Tibial nerve (tissue), 3 donors: ENCODE results near the gene CCDC122.

Source experiments
- CTCF ChIP-seq, 5 experiments: fragments of 200-600 bp in 3 of 5; fragments of 450-650 bp in 2 of 5; sonication (generic) in 3 of 5; IDR thresholded peaks; one replicate each; pipeline ENCODE4 v1.5.1; 2016 to 2019; ENCODE audit warnings: antibody characterized with exemption in 5 of 5, mild to moderate bottlenecking in 3 of 5, moderate library complexity in 2 of 5
- POLR2A ChIP-seq, 2 donors: fragments of 450-650 bp; IDR thresholded peaks; one replicate each; pipeline ENCODE4 v1.6.1; 2017; ENCODE audit warnings: antibody characterized with exemption in 2 of 2, mild to moderate bottlenecking in 2 of 2, moderate library complexity in 2 of 2

DNA sequence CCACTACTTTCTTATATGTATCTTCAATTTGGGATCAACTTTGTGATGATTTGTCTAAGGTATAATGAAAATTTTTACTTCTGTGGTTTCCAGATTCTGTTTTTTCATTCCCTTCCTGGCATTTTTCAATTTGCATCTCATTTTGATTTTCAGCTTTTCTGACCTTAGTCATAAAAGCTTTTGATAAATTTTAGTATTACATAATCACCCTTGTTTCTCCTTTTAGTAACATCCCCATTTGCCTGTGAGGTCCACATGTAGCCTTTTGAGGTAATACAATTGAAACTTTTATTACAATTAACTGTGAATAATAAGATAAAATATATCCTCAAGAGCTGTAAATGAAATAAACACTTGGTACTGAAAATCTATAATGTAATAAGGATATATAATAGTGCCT, 31.3 kb upstream of the CCDC122 start:
- TF ChIP-seq CTCF (IDR thresholded peaks at IDR 0.05) (no peak), POLR2A (IDR thresholded peaks at IDR 0.05) (no peak)
